NCI-H524 treated with DMSO at 0.1 percent for 48 hours (cell line): ENCODE measurements around the gene CNNM2.

Experiments
- DNase-seq: peaks from one replicate; lab custom pipeline; 2025; lab: John Stamatoyannopoulos, UW

CNNM2 gene

DNA sequence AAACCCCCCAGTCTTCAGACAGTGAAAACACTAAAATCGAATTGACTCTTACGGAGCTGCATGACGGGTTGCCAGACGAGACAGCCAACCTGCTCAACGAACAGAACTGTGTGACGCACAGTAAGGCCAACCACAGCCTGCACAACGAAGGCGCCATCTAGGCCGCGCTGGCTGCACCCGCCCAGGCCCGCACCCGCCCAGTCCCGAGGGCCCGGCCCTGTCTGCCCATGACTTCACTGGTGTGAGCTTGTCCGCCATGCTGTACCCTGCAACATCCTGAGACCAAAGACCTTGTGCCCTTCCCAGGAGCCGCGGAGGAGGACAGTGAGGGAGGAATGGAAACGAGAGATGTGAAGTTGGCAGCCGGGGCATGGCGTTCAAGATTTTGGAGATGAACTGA lies 158.9 kb downstream of the CNNM2 start:
- no peak for DNase-seq

- no peak for DNase-seq
Observed at GRCh38 chr10:103077491-103078308, 159.6 kb downstream of the CNNM2 start.

- no peak for DNase-seq
Observed at GRCh38 chr10:103078309-103078615, 160.2 kb downstream of the CNNM2 start.

GRCh38 chr10:103078676-103079075 lies 160.6 kb downstream of the CNNM2 start:
- DNase-seq = no peak

GRCh38 chr10:103079100-103079499 lies 161.0 kb downstream of the CNNM2 start:
- DNase-seq = no peak

DNA sequence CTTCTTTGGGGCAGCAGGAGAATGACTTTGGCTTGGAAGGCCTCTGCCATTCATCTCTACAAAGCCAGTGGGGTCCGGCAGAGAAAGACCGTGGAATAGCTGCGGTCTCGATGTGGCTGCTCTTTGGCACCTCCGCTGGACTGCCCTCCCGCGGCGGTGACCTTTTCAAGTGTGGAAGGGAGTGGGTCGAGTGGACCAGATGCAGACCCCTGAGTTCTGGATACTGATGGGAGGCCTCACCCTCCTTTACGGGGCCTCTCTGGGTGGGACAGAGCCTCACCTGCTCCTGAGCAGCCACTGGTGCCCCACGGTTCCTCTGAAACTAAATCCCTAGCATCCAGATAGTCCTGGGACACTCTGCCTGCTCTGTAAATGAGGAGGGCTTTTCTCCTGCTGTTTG lies 161.9 kb downstream of the CNNM2 start:
- DNase-seq = no peak

DNA sequence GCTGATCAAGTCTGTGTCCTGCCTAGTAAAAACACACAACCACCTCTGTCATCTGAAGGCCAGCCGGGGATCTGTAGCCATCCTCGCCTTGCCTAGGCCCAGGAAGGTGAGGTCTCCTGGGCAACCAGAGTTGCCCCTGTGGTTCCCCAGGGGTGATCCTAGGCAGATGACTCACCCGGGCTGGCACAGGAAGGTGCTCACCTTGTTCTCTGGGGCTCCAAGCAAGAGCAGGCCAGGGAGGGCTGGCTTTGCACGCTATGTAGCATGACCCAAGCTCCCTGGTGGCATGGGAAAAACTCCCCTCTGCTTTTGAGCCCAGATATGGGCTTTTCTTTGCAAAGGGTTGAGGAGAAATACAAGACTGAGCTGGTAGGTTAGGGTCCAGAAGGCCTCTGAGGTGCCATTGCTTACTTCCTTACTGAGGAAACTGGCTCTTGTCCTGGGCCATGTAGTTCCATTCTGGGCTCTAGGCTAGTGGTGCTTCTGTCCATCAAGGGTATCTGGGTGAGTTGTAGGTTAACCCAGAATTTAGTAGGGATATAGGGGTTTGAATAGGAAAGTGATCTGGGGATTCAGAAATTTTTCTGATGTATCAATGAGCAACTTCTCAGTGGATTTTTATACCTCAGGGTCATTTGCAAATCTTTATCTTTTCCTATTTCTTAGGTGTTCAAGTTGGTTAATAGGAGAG lies 162.9 kb downstream of the CNNM2 start:
- DNase-seq = no peak

DNA sequence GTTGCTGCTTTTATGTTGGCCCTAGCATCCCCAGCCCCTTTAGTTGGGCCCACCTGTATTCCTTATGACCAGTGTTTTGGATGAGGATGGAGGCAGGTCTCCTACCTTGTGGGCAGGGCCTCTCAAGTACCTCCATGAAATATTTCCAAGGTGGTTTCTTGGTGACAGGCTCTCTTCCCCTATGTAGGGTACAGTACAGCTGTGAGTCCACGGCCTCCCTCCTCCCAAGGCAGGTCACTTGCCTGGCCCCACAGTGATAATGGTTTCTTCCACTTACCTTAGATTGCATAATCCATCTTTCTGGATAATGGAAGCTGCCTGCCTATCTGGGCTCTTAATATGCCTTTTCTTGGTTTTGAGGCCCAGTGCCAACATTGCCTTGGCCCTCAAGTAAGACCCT lies 164.6 kb downstream of the CNNM2 start:
- DNase-seq = no peak

DNA sequence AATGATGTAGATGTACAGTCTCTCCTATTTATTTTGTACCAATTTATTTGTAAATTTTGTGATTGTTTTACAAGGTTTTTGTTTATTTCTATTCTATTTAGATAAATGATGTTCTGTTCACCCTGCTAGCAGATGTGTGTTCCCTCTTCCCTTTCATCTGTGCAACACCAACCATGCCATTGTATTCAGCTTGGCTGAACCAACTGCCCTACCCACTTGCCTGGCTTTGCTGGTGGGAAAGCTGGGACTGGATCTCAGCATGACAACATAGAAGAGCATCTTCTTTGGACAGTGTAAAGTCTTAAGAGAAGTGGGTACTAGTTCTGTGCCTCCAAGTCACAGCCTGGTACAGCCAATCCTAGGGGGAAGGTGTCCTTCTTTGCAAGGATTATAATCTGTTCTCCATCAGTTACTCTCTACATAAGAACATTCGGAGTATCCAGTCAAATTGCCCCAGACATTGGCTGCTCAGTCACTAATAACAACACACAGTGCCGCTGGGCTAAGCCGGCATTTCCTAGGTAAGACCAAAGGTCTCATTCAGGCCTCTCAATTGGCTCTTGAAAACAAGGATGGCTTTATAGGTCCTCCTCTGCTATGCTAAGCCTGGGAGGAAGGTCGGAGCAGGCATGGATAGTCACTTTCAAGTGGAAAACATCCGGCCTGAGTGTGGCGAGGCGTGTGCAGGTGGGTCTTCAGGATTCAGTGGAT lies 165.3 kb downstream of the CNNM2 start:
- DNase-seq = no peak

GRCh38 chr10:103083977-103084320 lies 165.9 kb downstream of the CNNM2 start:
- DNase-seq = no peak

DNA sequence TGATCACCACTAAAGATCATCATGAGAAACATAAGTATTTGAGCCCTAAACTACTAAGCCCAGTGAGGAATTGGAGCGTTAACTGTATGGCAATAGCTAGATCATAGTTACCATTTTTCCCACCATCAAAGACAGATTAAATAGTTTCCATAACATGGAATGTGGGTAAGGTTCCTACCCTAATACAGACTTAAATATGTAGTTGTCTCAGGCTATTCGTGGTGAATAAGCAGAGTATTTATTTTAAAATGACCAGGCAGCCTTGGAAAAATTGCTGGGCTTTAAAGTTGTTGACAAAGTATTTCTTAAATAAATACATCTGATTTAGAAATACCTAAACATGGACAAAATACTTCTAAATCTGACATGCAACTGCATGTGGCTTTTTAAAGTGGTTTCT lies 168.2 kb downstream of the CNNM2 start:
- no peak for DNase-seq

DNA sequence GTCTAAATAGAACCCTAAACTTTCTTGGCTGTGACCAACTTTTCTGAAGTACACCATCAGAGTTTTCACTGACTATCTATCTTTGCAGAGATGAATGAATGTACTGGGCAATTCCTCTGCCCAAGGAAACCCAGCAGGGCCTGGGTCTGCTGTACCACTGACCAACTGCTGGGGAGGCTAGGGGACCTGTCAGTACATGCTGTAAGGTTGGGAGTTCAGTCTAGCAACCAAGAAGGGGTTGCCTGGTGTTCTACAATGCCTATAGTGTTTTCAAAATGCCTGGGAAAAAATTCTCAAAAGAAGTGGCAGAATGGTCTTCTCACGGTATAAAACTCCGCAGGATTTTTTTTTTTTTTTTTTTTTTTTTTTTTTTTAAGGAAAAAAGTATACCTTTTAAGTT lies 168.7 kb downstream of the CNNM2 start:
- DNase-seq = no peak

DNA sequence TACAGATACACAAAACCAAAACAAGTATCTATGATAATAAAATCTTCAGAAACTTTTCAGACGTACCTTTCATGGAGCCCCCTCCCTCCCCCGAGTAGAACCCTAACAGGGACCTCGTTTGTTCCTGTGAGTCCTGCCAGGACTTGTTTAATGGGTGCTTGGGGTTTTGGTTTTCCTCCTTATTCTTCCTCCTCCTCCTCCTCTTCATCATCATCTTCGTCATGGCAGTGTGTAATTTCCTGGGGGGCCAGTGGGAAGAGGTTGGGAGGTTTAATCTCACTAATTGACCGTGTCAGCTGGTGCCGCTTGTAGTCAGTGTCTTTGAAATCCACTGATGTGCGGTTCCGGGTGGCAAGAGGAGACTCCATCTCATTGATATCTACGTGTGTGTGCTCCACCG lies 171.4 kb downstream of the CNNM2 start:
- no peak for DNase-seq

DNA sequence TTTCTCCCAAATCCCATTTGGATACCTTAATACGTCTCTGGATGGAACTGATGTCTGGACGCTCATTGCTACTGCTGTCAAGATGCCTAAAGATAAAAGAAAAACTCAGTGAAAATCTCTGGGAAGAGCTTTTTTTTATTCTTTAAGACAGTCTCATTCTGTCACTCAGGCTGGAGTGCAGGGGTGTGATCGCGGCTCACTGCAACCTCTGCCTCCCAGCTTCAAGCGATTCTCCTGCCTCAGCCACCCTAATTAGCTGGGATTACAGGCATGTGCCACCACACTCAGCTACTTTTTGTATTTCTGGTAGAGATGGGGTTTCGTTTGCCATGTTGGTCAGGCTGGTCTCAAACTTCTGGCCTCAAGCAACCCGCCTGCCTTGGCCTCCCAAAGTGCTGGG lies 172.8 kb downstream of the CNNM2 start:
- DNase-seq = no peak

DNA sequence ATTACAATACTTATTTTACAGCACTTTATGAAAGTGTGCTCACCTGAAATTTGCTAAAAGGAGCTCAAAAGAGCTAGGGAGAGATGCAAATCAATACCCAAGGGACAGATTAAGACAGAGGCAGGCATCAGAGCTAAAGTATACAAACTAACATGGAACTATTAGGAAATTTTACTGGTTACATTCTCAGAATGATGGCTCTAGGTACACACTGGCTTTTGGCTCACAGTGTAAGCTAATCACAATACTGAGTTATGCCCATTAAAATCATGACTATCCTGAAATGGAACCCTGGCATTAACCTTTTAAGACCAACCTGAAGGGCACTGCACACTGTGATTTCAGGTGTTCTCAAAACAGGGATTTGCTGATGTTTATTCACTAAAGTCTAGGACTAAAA lies 176.9 kb downstream of the CNNM2 start:
- no peak for DNase-seq

DNA sequence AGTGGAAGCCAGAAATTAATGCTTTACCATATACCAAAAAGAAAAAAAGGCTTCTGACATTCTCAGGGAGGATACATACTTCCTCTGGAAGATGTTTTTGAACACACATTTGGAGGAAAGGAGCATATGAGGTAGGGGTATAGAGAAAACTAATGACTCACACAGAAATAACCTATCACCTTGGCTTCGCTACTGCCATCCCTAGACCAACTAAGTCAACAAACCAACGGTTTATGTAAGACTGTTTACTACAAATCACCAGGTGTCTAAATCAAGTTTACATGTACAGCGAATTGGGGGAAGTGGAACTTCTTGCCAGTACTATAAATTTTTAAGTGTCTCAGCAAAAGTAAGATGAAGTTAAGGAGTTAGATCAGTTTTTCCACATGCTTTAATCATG lies 178.0 kb downstream of the CNNM2 start:
- no peak for DNase-seq

- DNase-seq = no peak
Observed at GRCh38 chr10:103098240-103098639, 180.1 kb downstream of the CNNM2 start.

DNA sequence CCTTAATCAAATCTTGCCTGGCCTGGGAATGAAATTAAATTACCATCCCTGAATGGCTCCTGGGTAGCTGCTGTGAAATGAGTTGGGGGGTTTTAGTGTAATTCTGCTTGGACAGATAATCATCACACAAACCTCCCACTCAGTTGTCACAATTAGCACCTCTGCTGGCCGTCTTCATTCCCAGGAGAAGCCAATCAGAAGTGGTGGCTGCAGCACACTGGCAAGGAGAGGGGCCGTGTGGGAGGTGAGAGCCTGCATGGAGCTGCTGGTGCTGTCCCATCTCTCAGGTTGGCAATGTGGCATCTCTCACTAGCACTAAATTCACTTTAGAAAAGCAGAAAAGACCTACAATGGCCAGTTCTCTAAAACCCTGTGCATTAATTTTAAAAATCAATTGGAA lies 182.5 kb downstream of the CNNM2 start:
- DNase-seq = no peak

GRCh38 chr10:103102195-103102594 lies 184.1 kb downstream of the CNNM2 start:
- no peak for DNase-seq

DNA sequence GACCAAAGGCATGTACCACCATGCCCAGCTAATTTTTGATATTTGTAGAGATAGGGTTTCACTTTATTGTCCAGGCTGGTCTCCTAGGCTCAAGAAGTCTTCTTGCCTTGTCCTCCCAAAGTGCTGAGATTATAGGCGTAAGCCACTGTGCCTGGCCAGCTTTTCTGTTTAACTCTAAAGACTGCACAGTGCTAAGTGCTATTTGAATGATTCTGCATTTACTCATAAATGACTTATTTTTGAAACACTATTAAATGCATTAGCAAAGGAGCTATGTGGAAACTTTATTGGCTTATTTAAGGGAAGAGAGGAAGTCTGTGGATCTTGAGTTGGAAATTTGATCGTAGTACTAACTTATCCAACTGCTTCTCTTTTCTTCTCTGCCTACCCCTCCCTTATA lies 185.9 kb downstream of the CNNM2 start:
- DNase-seq = no peak

- no peak for DNase-seq
Observed at GRCh38 chr10:103104721-103105120, 186.6 kb downstream of the CNNM2 start.

- DNase-seq = no peak
Observed at GRCh38 chr10:103105462-103105861, 187.4 kb downstream of the CNNM2 start.

DNA sequence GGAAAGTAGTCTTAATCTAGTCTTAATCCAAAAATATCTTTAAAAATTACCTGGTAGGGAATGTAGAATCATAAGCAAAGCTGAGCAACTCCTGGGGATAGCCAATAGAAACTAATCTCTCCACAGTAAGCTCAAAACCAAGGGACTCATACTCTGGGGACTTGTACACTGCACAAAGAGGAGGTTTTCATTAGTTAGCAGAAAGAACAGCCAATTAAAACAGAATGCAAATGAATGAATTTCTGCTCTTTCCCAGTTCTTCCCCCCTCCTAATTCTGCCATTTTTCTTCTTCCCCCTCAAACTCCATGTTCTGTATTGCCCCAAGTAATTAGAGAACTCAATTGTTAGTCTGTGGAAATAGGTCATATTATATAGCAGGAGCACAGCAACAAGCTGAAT lies 188.4 kb downstream of the CNNM2 start:
- no peak for DNase-seq
